Measurements from ENCODE around the gene NR2C2.

The NR2C2 gene

DNA sequence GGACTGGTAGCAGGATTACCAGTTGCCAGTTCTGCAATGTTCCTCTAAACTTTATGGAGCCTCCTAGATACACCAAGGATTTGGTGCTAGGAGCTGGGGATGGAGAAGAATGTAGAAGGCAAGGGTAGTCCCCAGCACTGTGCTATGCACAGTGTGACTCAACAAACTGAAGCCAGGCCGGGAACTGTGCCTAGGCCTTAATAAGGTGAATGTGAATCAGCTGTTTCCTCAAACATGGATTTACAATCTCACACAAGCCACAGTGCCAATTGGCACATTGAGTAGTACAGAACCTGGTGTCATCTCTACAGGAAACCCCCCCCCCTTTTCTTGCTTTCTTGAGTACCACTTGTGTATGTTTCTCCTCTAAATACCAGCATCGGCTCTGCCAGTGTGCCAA lies 85.3 kb downstream of the NR2C2 start:
- DNase-seq, result no peak

- DNase-seq, result no peak
Measured at GRCh38 chr3:15033103-15033502, 85.7 kb downstream of the NR2C2 start.

DNA sequence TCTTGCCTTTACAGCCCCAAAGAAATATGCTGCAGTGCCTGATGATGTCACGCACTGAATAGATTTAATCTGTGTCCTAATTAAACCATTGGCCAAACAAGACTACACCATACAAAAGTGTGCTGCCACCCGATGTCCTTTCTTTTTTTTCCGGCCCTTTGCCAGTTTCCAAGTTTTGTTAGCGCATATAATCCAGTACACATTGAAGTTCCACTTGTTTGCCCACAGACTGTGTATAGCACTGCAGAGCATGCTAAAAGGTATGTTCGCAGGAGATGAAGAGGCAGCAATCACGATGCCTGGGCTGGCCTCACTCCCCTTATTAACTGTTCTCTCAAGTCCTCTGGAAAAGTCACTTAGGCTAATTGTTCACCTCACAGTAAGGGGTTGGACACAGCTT lies 90.9 kb downstream of the NR2C2 start:
- no peak for DNase-seq

GRCh38 chr3:15040844-15041243 lies 93.5 kb downstream of the NR2C2 start:
- no peak for DNase-seq

- no peak for DNase-seq
Measured at GRCh38 chr3:15041950-15042349, 94.6 kb downstream of the NR2C2 start.

DNA sequence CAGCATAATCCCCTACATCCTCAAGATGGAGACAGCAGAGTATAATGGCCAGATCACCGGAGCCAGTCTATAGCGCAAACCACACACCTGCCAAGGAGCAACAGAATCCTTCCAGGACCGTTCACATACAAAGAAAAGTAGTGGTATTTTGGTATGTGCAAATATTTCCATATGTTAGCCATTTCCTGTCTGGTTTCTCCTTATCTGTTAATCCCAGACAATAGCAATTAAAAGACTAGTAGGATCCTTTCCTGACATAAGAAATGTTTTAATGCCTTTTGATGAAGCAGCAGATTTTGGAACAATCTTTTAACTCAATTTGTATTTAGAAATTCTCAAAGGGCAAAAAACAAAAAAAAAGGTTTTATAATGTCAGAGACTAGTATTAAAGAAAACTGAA lies 95.6 kb downstream of the NR2C2 start:
- DNase-seq, result no peak

DNA sequence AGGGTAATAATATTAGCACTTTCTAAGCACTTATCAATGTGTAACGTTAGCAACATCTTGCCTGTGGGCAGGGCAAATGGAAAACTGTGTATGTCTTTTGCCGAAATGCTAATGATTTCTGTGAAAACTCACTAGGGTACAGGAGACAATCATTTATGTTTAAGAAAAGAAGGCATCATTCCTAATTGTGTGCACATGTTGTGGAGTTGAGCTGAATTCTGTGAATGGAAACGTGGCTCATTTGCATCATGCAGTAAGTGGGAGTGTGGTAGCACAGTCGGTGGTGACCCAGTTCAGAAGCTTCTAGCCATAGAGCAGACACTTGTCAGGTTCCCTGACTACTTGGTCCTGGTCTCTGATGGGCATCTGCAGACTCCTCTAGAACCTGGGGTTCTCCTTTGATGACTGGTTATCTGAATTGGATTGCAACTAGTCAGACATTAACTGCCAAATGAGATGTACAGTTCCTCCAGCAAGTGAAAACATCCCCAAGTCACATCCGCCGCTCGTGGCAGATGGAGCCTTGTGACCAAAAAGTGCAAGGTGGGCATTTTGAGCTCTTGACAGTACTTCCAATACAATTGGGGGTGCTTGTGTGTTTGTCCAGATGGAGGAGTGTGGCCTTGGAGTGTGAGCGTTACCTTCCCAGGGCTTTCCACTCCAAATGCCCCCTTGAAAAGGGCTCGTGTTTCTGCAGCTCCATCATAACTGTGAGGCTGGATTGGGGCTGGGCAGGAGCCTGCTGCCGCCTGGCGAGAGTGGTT lies 96.2 kb downstream of the NR2C2 start:
- no peak for DNase-seq

GRCh38 chr3:15044326-15044725 lies 96.9 kb downstream of the NR2C2 start:
- no peak for DNase-seq

DNA sequence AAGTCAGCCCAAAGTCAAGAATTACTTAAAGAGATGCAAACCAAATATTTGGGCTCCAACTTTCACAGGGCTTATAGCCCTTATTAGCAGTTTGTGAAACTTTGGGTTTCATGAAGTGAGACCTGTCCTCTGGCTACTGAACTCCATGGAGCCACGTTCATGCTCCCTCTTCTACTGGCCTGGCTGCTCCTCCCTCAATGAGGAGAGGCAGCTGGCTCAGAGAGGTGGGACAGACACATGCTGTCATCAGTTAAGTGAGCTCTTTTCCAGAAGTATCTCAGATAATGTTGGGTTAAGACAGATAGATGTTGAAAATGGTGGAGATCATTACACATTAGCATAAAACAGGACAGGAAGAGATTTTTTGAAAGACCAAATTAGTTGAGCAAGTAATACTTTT lies 98.3 kb downstream of the NR2C2 start:
- no peak for DNase-seq

GRCh38 chr3:15049584-15049983 lies 102.2 kb downstream of the NR2C2 start:
- no peak for DNase-seq

DNA sequence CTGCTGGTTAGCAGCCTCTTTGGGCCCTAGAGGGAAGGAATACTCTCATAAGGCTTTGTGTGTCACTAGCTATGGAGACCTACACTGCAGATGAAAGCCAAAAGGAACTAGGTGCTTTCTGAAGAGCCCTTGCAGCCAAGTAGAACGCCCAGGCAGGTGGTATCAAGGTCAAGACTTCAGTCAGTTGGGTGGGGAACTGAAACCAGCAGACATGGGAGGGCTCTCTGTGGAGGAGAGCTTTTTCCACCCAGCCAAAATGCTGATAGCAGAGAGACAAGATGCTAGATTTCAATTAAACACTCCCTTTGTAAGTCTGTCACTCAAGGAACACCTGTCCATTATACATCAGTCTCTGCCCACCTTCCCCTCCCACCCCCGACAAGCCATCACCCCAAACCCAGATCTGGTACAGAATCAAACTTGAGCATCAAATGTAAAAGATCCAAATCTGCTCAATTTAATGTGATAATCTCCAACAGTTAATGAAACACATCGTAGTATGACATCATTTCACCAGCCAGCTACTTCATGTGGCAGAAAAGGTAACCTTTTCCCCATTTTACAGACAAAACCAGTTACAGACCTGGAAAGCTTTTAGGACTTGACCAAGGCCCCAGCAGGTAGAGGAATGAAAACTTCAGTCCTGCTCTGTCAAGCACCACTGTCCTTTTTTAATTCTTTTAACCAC lies 103.2 kb downstream of the NR2C2 start:
- DNase-seq, result no peak

DNA sequence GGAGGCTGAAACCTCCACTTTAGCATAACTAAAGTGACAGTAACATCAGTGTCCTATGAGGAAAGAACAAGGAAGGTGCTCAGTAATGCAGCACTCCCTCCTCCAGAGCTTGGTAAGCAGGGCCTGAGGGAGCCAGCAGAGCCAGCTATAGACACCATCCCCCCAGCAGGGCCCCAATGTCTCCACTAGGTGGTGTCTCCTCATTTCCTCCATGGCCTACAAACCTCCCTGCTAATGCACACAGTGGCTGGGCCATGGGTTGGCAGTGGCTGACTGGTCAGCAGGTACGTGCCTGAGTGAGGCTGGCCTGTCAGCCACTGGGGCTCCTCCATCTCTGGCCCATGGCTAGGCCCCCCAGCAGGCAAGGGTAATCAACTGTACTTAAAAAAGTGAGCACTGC lies 104.1 kb downstream of the NR2C2 start:
- peak in 1 of 3 experiments; percentile 3 for DNase-seq

DNA sequence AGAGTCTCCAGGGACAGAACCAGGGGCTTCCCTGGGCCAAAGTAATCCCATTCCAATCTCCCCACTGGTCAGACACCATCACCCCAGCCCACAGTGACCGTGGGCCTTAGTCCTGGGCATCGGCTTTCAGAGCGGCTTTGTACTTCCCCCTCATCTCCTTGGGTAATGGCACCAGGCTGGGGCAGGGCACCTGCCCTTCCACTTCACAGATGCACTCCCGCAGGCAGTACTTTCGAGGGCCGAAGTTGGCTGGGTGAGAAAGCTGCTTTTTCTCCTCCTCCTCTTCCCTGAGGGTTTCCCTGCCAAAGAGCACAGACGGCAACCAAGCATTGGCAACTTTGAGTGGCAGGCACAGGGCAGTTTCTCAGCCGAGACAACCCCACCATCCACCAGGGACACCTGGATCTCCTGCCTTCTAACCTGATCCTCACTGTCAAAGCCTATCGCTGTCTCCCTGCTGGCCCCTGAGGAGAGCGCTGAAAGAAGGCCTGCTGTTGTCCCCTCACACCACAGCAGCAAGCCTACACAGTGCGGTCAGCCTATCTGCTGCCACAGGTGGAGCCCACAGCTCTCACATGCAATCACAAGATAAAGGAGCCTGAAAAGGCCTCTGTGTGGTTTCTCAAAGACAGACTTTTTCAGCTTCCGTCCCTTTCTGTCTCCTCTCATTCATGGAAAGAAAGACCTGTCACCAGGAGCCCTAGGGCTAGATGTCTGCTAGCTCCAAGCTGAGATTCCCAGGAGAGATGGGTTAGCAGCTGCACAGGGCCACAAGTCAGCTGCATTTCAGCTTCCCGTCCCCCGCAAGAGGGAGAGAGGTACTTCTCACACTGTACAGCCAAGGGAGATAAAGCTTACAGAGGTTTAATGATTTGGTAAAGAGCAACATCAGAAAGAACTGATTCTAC lies 105.2 kb downstream of the NR2C2 start:
- DNase-seq, result no peak

- no peak for DNase-seq
Measured at GRCh38 chr3:15053541-15053940, 106.2 kb downstream of the NR2C2 start.

- no peak for DNase-seq
Measured at GRCh38 chr3:15055019-15055557, 107.7 kb downstream of the NR2C2 start.

DNA sequence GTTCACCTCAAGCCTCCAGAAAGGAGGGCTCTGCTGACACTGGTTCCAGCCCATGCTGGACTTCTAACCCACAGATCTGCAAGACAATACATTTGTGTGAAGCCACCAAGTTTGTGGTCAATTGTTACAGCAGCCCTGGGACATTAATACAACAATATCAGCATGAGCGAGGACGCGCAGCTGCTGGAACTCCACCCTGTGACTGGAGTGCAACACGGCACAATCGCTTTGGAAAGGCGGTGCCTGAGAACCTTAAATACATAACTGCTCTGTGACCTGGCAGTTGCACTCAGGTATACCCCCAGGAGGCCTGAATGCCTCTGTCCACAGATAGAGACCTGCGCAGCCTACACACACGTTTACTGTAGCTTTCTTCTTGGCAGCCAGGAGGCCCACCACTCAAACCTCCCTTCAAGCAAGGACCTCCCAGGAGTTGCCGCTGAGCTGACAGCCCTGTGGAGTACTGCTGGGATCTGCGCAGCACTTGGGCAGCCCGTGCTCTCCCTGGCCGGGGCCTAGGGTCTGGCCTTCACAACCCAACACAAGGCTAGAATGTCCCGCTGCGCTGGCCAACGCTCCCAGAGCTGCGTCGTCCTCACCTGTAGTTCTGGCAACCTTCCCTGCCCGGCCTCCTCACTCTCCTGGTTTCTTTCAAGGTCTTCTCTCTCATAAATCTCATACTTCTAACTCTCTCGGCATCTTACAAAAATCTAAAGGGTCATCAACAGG lies 109.5 kb downstream of the NR2C2 start:
- DNase-seq, result no peak

- no peak for DNase-seq
Measured at GRCh38 chr3:15060029-15060428, 112.6 kb downstream of the NR2C2 start.

DNA sequence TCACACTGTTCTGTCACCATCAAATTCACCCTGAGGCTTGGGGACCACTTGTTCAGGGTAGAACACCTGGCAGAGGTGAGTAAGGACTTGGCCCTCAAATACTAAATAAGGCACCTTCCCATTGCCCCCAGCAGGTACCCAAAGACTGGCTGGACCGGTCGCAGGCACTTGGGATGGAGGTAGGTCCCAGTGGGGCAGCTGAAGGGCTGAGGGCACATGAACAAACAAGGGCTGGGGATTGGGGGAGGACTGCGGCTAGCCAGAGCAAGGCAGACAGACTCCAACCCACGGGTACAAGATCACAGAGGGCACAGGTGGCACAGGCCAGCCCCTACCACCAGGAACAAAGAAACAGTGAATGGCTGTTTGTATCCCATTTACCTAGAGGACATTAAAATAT lies 115.9 kb downstream of the NR2C2 start:
- no peak for DNase-seq

DNA sequence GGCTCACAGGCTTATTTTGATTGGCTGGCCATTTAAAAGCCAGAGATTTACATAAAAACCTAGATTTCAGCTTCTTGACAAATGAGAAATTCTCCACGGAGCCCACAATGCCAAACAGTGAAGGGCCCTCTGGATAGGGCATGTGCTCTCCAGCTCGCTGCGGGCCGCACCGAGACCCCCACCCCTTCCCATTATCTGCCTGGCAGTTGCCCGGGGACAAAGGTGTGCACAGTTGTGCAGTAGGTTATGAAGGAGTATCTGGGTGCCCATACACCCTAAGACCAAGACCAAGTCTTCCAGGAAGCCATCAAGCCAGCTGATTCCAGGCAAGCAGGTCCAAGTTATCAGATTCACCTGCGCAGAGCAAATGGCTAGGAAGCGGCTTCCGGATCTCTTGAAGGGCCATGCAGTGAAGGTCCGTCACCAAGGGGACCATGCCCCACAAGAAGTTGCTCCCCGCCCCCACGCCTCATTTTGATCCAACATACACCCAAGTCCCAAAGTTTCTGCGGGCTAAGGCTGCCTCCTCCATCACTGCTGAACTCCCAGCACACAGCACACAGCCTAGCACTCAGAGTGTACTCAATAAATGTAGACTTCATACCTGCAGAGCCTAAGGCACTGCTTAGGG lies 116.4 kb downstream of the NR2C2 start:
- no peak for DNase-seq

- peak in 1 of 3 experiments; percentile 28 for DNase-seq
Measured at GRCh38 chr3:15064299-15064834, 117.0 kb downstream of the NR2C2 start.

GRCh38 chr3:15064835-15065549 lies 117.6 kb downstream of the NR2C2 start, which contains the start of gene MRPS25:
TSS of gene MRPS25 (minus strand) at chr3:15065315. CDS start at chr3:15065194, 121 bp downstream.
- peak; percentile 73 to 83 (median 78) for DNase-seq

Data from NCI-H1417 (cell line).